T-helper 2 cell treated with Interferon-gamma antibody and Interleukin-4, amounts not matched to agents 100 ng/mL and 5 ng/mL, for 36 hours (primary cell): ENCODE measurements around the gene WDR90. TPM values are rescaled to one million over a fixed set of nuclear protein-coding genes. Genes with fewer than 3 reads are reported as not detected.

ENCODE experiments used
- intact Hi-C: fragments of 100-400 bp; cut with micrococcal nuclease; formaldehyde crosslinking; loops from one replicate; pipeline ENCODE4 v1.15.1; 2023
- total RNA-seq: library from RNA; stranded (reverse); gene quantifications from 2 replicates; pipeline ENCODE4 v1.2.3, GENCODE V29; 2022

The WDR90 gene
- total RNA-seq, 1 donor from 2014 or later, result 85.1 TPM

DNA sequence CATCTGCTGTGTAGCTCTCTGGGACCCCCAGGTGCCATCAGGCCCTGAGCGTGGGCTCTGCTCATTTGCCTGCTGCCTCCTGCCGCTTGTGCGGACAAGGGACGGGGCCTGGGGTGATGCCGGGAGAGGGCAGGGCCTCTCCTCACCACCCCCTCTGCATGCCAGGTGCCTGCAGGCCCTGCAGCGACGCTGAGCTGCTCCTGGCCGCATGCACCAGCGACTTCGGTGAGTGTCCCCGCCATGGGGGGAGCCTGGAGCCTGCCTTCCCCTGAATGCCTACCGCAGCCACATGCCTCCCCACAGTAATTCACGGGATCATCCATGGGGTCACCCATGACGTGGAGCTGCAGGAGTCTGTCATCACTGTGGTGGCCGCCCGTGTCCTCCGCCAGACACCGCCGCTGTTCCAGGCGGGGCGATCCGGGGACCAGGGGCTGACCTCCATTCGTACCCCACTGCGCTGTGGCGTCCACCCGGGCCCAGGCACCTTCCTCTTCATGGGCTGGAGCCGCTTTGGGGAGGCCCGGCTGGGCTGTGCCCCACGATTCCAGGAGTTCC, 67.7 kb downstream of the WDR90 start:
- intact Hi-C loops, result no loop called here

Other genes with a start within 250 kb of the WDR90 start
- 11.5 and 11.8 TPM in 2 replicates for gene DECR2, start 247.5 kb upstream of the WDR90 start, total RNA-seq
- 30.6 and 33.3 TPM in 2 replicates for gene RAB11FIP3, start 223.7 kb upstream of the WDR90 start, total RNA-seq
- 87.2 and 89.0 TPM in 2 replicates for gene CAPN15, start 121.7 kb upstream of the WDR90 start, total RNA-seq
- gene PRR35, start 89.0 kb upstream of the WDR90 start, total RNA-seq, result not detected in 2 replicates
- 1.4 and 1.5 TPM in 2 replicates for gene NHLRC4, start 82.4 kb upstream of the WDR90 start, total RNA-seq
- 43.3 and 45.7 TPM in 2 replicates for gene PIGQ, start 79.4 kb upstream of the WDR90 start, total RNA-seq
- gene RAB40C, start 59.3 kb upstream of the WDR90 start, total RNA-seq, result 13.6 and 16.3 TPM in 2 replicates
- gene WFIKKN1, start 18.4 kb upstream of the WDR90 start, total RNA-seq, result 0.75 and 0.77 TPM in 2 replicates
- 91.0 and 91.4 TPM in 2 replicates for gene METTL26, start 13.1 kb upstream of the WDR90 start, total RNA-seq
- gene MCRIP2, start 7.5 kb upstream of the WDR90 start, total RNA-seq, result 24.5 and 32.0 TPM in 2 replicates
- gene RHOT2, start 18.8 kb downstream of the WDR90 start, total RNA-seq, result 130 and 137 TPM in 2 replicates
- gene RHBDL1, start 26.3 kb downstream of the WDR90 start, total RNA-seq, result 0.91 and 1.4 TPM in 2 replicates
- 67.9 and 71.2 TPM in 2 replicates for gene STUB1, start 31.0 kb downstream of the WDR90 start, total RNA-seq
- gene JMJD8, start 35.0 kb downstream of the WDR90 start, total RNA-seq, result 37.2 and 41.3 TPM in 2 replicates
- 17.1 and 18.7 TPM in 2 replicates for gene WDR24, start 41.0 kb downstream of the WDR90 start, total RNA-seq
- gene FBXL16, start 56.4 kb downstream of the WDR90 start, total RNA-seq, result 12.0 TPM in 2 replicates
- 10.3 and 10.8 TPM in 2 replicates for gene METRN, start 65.8 kb downstream of the WDR90 start, total RNA-seq
- gene ANTKMT, start 71.8 kb downstream of the WDR90 start, total RNA-seq, result 25.9 and 26.1 TPM in 2 replicates
- gene CCDC78, start 77.1 kb downstream of the WDR90 start, total RNA-seq, result 4.3 and 5.4 TPM in 2 replicates
- 5.9 and 8.5 TPM in 2 replicates for gene HAGHL, start 77.7 kb downstream of the WDR90 start, total RNA-seq
- 35.4 and 37.6 TPM in 2 replicates for gene CIAO3, start 91.6 kb downstream of the WDR90 start, total RNA-seq
- gene MSLN, start 111.4 kb downstream of the WDR90 start, total RNA-seq, result 0.18 TPM in 1 of 2 replicates, not detected in the other
- gene RPUSD1, start 139.0 kb downstream of the WDR90 start, total RNA-seq, result 34.8 TPM in 2 replicates
- 97.4 and 101 TPM in 2 replicates for gene CHTF18, start 139.3 kb downstream of the WDR90 start, total RNA-seq
- gene GNG13, start 151.4 kb downstream of the WDR90 start, total RNA-seq, result not detected in 2 replicates